Measurements from ENCODE around the gene CHERP.
A peak's percentile ranks its signal among the peaks of the same experiment; 100 is the strongest.
"Not testable (repeated sequence)": the region's sequence is repeated elsewhere in the genome, so short reads cannot be mapped to it uniquely, and the experiment has no call there.

Gene CHERP

GRCh38 chr19:16509141-16510061 lies 32.8 kb downstream of the CHERP start:
- no peaks in the 10 kb centered on the region for H3K4me1 ChIP-seq

GRCh38 chr19:16508546-16508945 lies 33.7 kb downstream of the CHERP start:
- Histone ChIP-seq H3K4me1 (no peaks in the 10 kb centered on the region), H3K4me3 (no peak overlapping the region), H3K27me3 (ENCODE audit: low read depth) (no peaks in the 10 kb centered on the region), H3K9me3 (no peaks in the 10 kb centered on the region), H3K36me3 (replicated peaks) (peaks cover 15% of the 10 kb centered on the region)
- no peak for DNase-seq (ENCODE audit: low spot score in 2 of 2)
- in situ Hi-C loops (cut with MboI; ENCODE audit: low sequenced_read_pairs), result no loop called here

More at GRCh38 chr19:16509141-16510061, 32.8 kb downstream of the CHERP start:
- Histone ChIP-seq H3K9me3 (no peaks in the 10 kb centered on the region), H3K27me3 (ENCODE audit: low read depth) (no peaks in the 10 kb centered on the region), H3K4me3 (no peak overlapping the region), H3K36me3 (replicated peaks) (peaks cover 14% of the 10 kb centered on the region)
- DNase-seq (ENCODE audit: low spot score in 2 of 2), result no peak
- in situ Hi-C loops (cut with MboI; ENCODE audit: low sequenced_read_pairs), result no loop called here

GRCh38 chr19:16506961-16507360 lies 35.3 kb downstream of the CHERP start:
- Histone ChIP-seq H3K4me1 (no peaks in the 10 kb centered on the region), H3K4me3 (no peak overlapping the region), H3K9me3 (no peaks in the 10 kb centered on the region), H3K36me3 (replicated peaks) (peaks cover 18% of the 10 kb centered on the region), H3K27me3 (ENCODE audit: low read depth) (no peaks in the 10 kb centered on the region)
- in situ Hi-C loops (cut with MboI; ENCODE audit: low sequenced_read_pairs), result no loop called here
- no peak for DNase-seq (ENCODE audit: low spot score in 2 of 2)

GRCh38 chr19:16506161-16506560 lies 36.1 kb downstream of the CHERP start:
- H3K4me1 ChIP-seq; in situ Hi-C loops (cut with MboI; ENCODE audit: low sequenced_read_pairs); H3K9me3 ChIP-seq; H3K27me3 ChIP-seq (ENCODE audit: low read depth); H3K4me3 ChIP-seq; DNase-seq (ENCODE audit: low spot score in 2 of 2): not testable (repeated sequence)
- peaks cover 18% of the 10 kb centered on the region for H3K36me3 ChIP-seq (replicated peaks)

- no peak for DNase-seq (ENCODE audit: low spot score in 2 of 2)
- H3K36me3 ChIP-seq (replicated peaks), result peaks cover 11% of the 10 kb centered on the region
- no peaks in the 10 kb centered on the region for H3K4me1 ChIP-seq
- H3K9me3 ChIP-seq, result no peaks in the 10 kb centered on the region
- no peaks in the 10 kb centered on the region for H3K27me3 ChIP-seq (ENCODE audit: low read depth)
- in situ Hi-C loops (cut with MboI; ENCODE audit: low sequenced_read_pairs), result no loop called here
- H3K4me3 ChIP-seq, result no peak overlapping the region
Observed at GRCh38 chr19:16504271-16504670, 38.0 kb downstream of the CHERP start.

GRCh38 chr19:16497837-16498236 lies 44.4 kb downstream of the CHERP start:
- H3K4me1 ChIP-seq, result peaks cover 4% of the 10 kb centered on the region; the same call in 1 of the 2 replicates
- H3K4me3 ChIP-seq, result no peak overlapping the region
- no peaks in the 10 kb centered on the region for H3K9me3 ChIP-seq
- DNase-seq (ENCODE audit: low spot score in 2 of 2), result no peak
- H3K27me3 ChIP-seq (ENCODE audit: low read depth), result no peaks in the 10 kb centered on the region
- in situ Hi-C loops (cut with MboI; ENCODE audit: low sequenced_read_pairs), result no loop called here
- no peaks in the 10 kb centered on the region for H3K36me3 ChIP-seq (replicated peaks)

- DNase-seq (ENCODE audit: low spot score in 2 of 2), result no peak
- H3K4me1 ChIP-seq, result peaks cover 4% of the 10 kb centered on the region; the same call in 1 of the 2 replicates
- H3K4me3 ChIP-seq, result peak overlapping the region; percentile 70
- H3K36me3 ChIP-seq (replicated peaks), result no peaks in the 10 kb centered on the region
- in situ Hi-C loops (cut with MboI; ENCODE audit: low sequenced_read_pairs), result no loop called here
- no peaks in the 10 kb centered on the region for H3K9me3 ChIP-seq
- H3K27me3 ChIP-seq (ENCODE audit: low read depth), result no peaks in the 10 kb centered on the region
Observed at GRCh38 chr19:16497042-16497441, 45.2 kb downstream of the CHERP start.

- H3K4me3 ChIP-seq, result peak overlapping the region; percentile 70
- peaks cover 4% of the 10 kb centered on the region; the same call in 1 of the 2 replicates for H3K4me1 ChIP-seq
- H3K36me3 ChIP-seq (replicated peaks), result no peaks in the 10 kb centered on the region
- DNase-seq (ENCODE audit: low spot score in 2 of 2), result no peak
- H3K27me3 ChIP-seq (ENCODE audit: low read depth), result no peaks in the 10 kb centered on the region
- in situ Hi-C loops (cut with MboI; ENCODE audit: low sequenced_read_pairs), result no loop called here
- H3K9me3 ChIP-seq, result no peaks in the 10 kb centered on the region
Observed at GRCh38 chr19:16496613-16496983, 45.6 kb downstream of the CHERP start.

- H3K36me3 ChIP-seq (replicated peaks), result no peaks in the 10 kb centered on the region
- peaks cover 4% of the 10 kb centered on the region; the same call in 1 of the 2 replicates for H3K4me1 ChIP-seq
- H3K9me3 ChIP-seq, result no peaks in the 10 kb centered on the region
- peak within 1 kb of the TSS; percentile 70 for H3K4me3 ChIP-seq
- no peaks in the 10 kb centered on the region for H3K27me3 ChIP-seq (ENCODE audit: low read depth)
- in situ Hi-C loops (cut with MboI; ENCODE audit: low sequenced_read_pairs), result no loop called here
- peak; percentile 97 to 98 for DNase-seq (ENCODE audit: low spot score in 2 of 2)
Observed at GRCh38 chr19:16495982-16496612, 46.1 kb downstream of the CHERP start, which contains the start of the genes C19orf44 and CALR3. Gene C19orf44, plus strand, starts transcription at chr19:16496394. Its CDS starts 4,399 bp downstream, at chr19:16500793. Gene CALR3, minus strand, starts transcription at chr19:16496167. Its CDS starts 38 bp downstream, at chr19:16496129.

GRCh38 chr19:16486476-16486875 lies 55.8 kb downstream of the CHERP start:
- H3K4me1 ChIP-seq; H3K4me3 ChIP-seq; H3K36me3 ChIP-seq (replicated peaks); in situ Hi-C loops (cut with MboI; ENCODE audit: low sequenced_read_pairs); H3K27me3 ChIP-seq (ENCODE audit: low read depth); H3K9me3 ChIP-seq: not testable (repeated sequence)
- DNase-seq (ENCODE audit: low spot score in 2 of 2), result peak; percentile 30 to 41

GRCh38 chr19:16482745-16483144 lies 59.5 kb downstream of the CHERP start:
- Histone ChIP-seq H3K4me3 (no peak overlapping the region), H3K9me3 (no peaks in the 10 kb centered on the region), H3K36me3 (replicated peaks) (no peaks in the 10 kb centered on the region), H3K27me3 (ENCODE audit: low read depth) (no peaks in the 10 kb centered on the region), H3K4me1 (peaks cover 4% of the 10 kb centered on the region; the same call in 1 of the 2 replicates)
- in situ Hi-C loops (cut with MboI; ENCODE audit: low sequenced_read_pairs), result no loop called here
- no peak for DNase-seq (ENCODE audit: low spot score in 2 of 2)

- H3K4me3 ChIP-seq, result no peak overlapping the region
- in situ Hi-C loops (cut with MboI; ENCODE audit: low sequenced_read_pairs), result no loop called here
- no peak for DNase-seq (ENCODE audit: low spot score in 2 of 2)
Observed at GRCh38 chr19:16477311-16477710, 64.9 kb downstream of the CHERP start.

GRCh38 chr19:16476401-16476800 lies 65.8 kb downstream of the CHERP start:
- in situ Hi-C loops (cut with MboI; ENCODE audit: low sequenced_read_pairs), result no loop called here
- DNase-seq (ENCODE audit: low spot score in 2 of 2), result no peak
- Histone ChIP-seq H3K27me3 (ENCODE audit: low read depth) (no peaks in the 10 kb centered on the region), H3K9me3 (peaks cover 8% of the 10 kb centered on the region), H3K4me3 (no peak overlapping the region), H3K4me1 (peaks cover 3% of the 10 kb centered on the region; the same call in 1 of the 2 replicates), H3K36me3 (replicated peaks) (no peaks in the 10 kb centered on the region)

More at GRCh38 chr19:16477311-16477710, 64.9 kb downstream of the CHERP start:
- H3K4me1 ChIP-seq, result peaks cover 2% of the 10 kb centered on the region; the same call in 1 of the 2 replicates
- H3K27me3 ChIP-seq (ENCODE audit: low read depth), result no peaks in the 10 kb centered on the region
- H3K36me3 ChIP-seq (replicated peaks), result no peaks in the 10 kb centered on the region
- H3K9me3 ChIP-seq, result peaks cover 8% of the 10 kb centered on the region

Measured in HAP-1 (cell line).